OCI-LY7 (cell line): ENCODE data around the gene CRHR1.

ENCODE experiments used
- CTCF ChIP-seq: fragments of 200-600 bp; sonication (generic); conservative IDR thresholded peaks from 2 replicates; pipeline ENCODE4 v1.5.1; 2014; ENCODE audit warnings: mild to moderate bottlenecking, antibody characterized with exemption, low read length, moderate library complexity, mixed read lengths
- EZH2phosphoT487 ChIP-seq: fragments of 200-600 bp; sonication (generic); IDR thresholded peaks from 2 replicates; pipeline ENCODE4 v1.6.1; 2018; ENCODE audit warnings: low read depth, borderline replicate concordance, mild to moderate bottlenecking, mixed run types, antibody characterized with exemption, low read length, moderate library complexity, mixed read lengths

GRCh38 chr17:45787044-45787443 is 2.9 kb downstream of the CRHR1 start:
- no peak for TF ChIP-seq CTCF
- TF ChIP-seq EZH2phosphoT487, result no peak
